ENCODE data around the gene RPS3. TPM values are rescaled to one million over a fixed set of nuclear protein-coding genes. Genes with fewer than 3 reads are reported as not detected.

RPS3 gene
- polyA plus RNA-seq, 3 donors: 1,248 to 1,563 (median 1,448) TPM

- Histone ChIP-seq H3K36me3 (replicated peaks in 1 of 2; ENCODE audit: control insufficient read depth in 1 of 2, insufficient read depth in 2 of 2, low read length in 2 of 2) (peaks cover 0 to 17% of the 10 kb centered on the region in 2 donors), H3K9ac (ENCODE audit: insufficient read depth, low read length, poor library complexity, severe bottlenecking) (no peak overlapping the region), H3K9me3 (replicated peaks in 1 of 2; ENCODE audit: control insufficient read depth in 1 of 2, insufficient read depth in 1 of 2, low read length in 2 of 2) (peaks cover 13 to 30% of the 10 kb centered on the region in 2 donors), H3K4me1 (ENCODE audit: control insufficient read depth in 1 of 2, insufficient read depth in 2 of 2, low read length in 2 of 2) (peaks cover 18 to 37% of the 10 kb centered on the region in 2 donors), H3K4me3 (replicated peaks in 1 of 3; ENCODE audit: low read depth in 2 of 3, low read length in 3 of 3) (no peak overlapping the region), H3K27me3 (ENCODE audit: control insufficient read depth in 2 of 2, insufficient read depth in 2 of 2, low read length in 2 of 2) (peaks cover 27 to 45% of the 10 kb centered on the region in 2 donors), H3K27ac (ENCODE audit: low read depth in 1 of 2, low read length in 2 of 2) (no peak overlapping the region), H3K79me2 (ENCODE audit: insufficient read depth, low read length) (no peaks in the 10 kb centered on the region), H4K20me1 (ENCODE audit: insufficient read depth, low read length) (no peaks in the 10 kb centered on the region), H3K4me2 (replicated peaks; ENCODE audit: extremely low read depth, low read length, poor library complexity, severe bottlenecking) (no peak overlapping the region), H2AFZ (ENCODE audit: insufficient read depth, low read depth, low read length, poor library complexity, severe bottlenecking) (no peak overlapping the region)
- Mint-ChIP-seq H3K27ac (no peak overlapping the region), H3K4me1 (peaks cover 23% of the 10 kb centered on the region), H3K4me3 (no peak overlapping the region), H3K27me3 (ENCODE audit: low read depth in 3 of 3) (peaks cover 37 to 45% (median 44%) of the 10 kb centered on the region in 3 donors), H3K9me3 (peaks cover 10 to 24% (median 22%) of the 10 kb centered on the region in 7 donors), H3K36me3 (peaks cover 19 to 28% of the 10 kb centered on the region in 2 donors)
- TF ChIP-seq CTCF (IDR thresholded peaks at IDR 0.05): no peak
- WGBS (ENCODE audit: insufficient coverage): 70% methylated on average over 4 of the region's 5 CpGs
- DNase-seq: no peak
- intact Hi-C loops (cut with micrococcal nuclease): no loop called here
Observed at GRCh38 chr11:75426720-75427086, 27.4 kb downstream of the RPS3 start.

- H3K9ac ChIP-seq (ENCODE audit: insufficient read depth, low read length, poor library complexity, severe bottlenecking): no peak overlapping the region
- H3K27ac Mint-ChIP-seq: no peak overlapping the region
- H3K4me1 Mint-ChIP-seq: peaks cover 23% of the 10 kb centered on the region
- H3K9me3 Mint-ChIP-seq: peaks cover 10 to 24% (median 22%) of the 10 kb centered on the region in 7 donors
- no peaks in the 10 kb centered on the region for H3K79me2 ChIP-seq (ENCODE audit: insufficient read depth, low read length)
- H3K36me3 ChIP-seq (replicated peaks in 1 of 2; ENCODE audit: control insufficient read depth in 1 of 2, insufficient read depth in 2 of 2, low read length in 2 of 2): peaks cover 0 to 13% of the 10 kb centered on the region in 2 donors
- no peaks in the 10 kb centered on the region for H4K20me1 ChIP-seq (ENCODE audit: insufficient read depth, low read length)
- no peak for TF ChIP-seq CTCF (IDR thresholded peaks at IDR 0.05)
- H3K4me2 ChIP-seq (replicated peaks; ENCODE audit: extremely low read depth, low read length, poor library complexity, severe bottlenecking): no peak overlapping the region
- H3K36me3 Mint-ChIP-seq: peaks cover 18 to 26% of the 10 kb centered on the region in 2 donors
- peaks cover 18 to 41% of the 10 kb centered on the region in 2 donors for H3K4me1 ChIP-seq (ENCODE audit: control insufficient read depth in 1 of 2, insufficient read depth in 2 of 2, low read length in 2 of 2)
- no peak overlapping the region for H3K4me3 ChIP-seq (replicated peaks in 1 of 3; ENCODE audit: low read depth in 2 of 3, low read length in 3 of 3)
- no peak for DNase-seq
- intact Hi-C loops (cut with micrococcal nuclease): no loop called here
- H3K4me3 Mint-ChIP-seq: no peak overlapping the region
- peaks cover 40 to 50% (median 49%) of the 10 kb centered on the region in 3 donors for H3K27me3 Mint-ChIP-seq (ENCODE audit: low read depth in 3 of 3)
- H3K27me3 ChIP-seq (ENCODE audit: control insufficient read depth in 2 of 2, insufficient read depth in 2 of 2, low read length in 2 of 2): peaks cover 32 to 50% of the 10 kb centered on the region in 2 donors
- H3K9me3 ChIP-seq (replicated peaks in 1 of 2; ENCODE audit: control insufficient read depth in 1 of 2, insufficient read depth in 1 of 2, low read length in 2 of 2): peaks cover 13 to 30% of the 10 kb centered on the region in 2 donors
- H2AFZ ChIP-seq (ENCODE audit: insufficient read depth, low read depth, low read length, poor library complexity, severe bottlenecking): no peak overlapping the region
- no peak overlapping the region for H3K27ac ChIP-seq (ENCODE audit: low read depth in 1 of 2, low read length in 2 of 2)
Observed at GRCh38 chr11:75427181-75427580, 27.9 kb downstream of the RPS3 start.

All from CD14-positive monocyte (primary cell).